Activated CD4-positive, CD25-positive, alpha-beta regulatory T cell treated with anti-CD3 and anti-CD28 coated beads, Interleukin-2, amount 50 U/mL, for 24 hours (primary cell): ENCODE data around the gene SIX6.

ENCODE experiments used
- ATAC-seq, 2 donors: fragments of 150-1000 bp; cut with Tn5 transposase; one replicate each; pipeline ENCODE4 v1.10.0; 2021; ENCODE audit warnings: mild to moderate bottlenecking in 1 of 2, moderate library complexity in 1 of 2

Gene SIX6

DNA sequence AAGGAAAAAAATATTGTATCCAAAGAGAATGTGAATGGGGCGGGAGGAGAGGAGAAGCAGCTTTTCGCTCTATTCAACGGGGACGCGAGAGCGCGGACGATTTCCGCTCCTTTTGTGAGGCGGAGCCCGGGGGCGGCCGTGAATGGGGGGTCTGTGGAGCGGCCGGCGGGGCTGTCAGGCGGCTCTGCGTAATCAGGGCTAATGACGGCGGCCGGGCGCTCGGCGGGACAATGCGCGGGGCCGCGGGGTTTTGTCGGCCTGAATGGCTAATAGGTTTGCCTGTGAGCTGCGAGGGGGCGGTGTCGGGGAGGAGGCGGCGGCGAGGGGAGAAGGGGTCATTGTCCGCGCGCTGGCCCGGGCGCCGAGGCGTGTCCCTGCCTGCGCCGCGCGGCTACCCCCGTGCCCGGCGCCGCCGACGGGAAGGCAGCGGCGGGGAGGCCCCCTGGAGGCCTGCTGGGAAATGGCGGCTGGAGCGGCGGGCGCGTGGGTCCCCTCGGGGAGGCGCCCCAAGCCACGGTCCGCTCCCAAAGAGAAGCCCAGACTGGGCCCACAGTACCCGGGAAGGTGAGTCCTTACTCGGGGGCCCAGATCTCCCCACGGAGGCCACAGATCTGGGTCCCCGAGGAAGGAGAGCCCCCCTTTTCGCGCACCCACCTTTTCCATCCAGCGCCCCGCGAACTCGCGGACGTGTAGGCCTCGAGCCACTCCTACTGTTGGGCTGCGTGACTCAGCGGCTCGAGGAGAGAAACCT, 6.0 kb downstream of the SIX6 start:
- no peak for ATAC-seq

DNA sequence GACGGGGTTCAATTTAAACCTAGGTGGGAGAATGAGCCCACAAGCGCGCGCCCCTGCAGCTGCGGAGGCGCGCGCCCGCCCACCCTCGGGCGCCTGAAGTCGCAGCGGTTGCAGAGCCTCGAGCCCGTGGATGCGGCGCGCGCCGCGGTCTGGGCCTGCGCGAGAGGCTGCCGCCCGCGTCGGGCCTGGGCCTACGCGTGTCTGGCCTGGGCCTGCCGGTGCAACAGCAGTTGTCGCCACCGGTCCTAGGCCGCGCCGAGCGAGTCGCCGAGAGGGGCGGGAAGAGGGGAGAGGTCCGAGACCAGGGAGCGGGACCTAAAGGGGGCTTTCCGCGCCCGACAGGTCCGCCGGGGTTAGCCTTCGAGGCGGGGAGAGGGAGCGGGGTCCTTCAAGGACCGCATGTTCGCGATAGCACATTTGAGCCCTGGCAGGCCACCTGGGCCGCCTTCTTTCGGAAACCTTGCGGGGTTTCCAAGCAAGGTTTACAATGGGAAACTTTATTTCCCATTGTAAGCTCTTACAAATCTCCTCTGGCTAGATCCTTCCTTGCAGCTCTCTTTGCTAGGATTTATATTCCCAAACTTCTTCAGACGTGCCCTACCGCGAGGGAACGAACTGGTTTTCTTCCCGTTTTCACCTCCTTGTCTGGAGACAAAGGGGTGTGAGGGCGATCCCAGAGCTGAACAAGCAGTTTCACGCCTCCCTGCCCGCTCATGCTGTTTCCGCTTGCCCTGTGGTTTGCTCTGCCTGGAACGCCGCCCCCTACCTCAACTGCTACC, 6.8 kb downstream of the SIX6 start:
- no peak for ATAC-seq

DNA sequence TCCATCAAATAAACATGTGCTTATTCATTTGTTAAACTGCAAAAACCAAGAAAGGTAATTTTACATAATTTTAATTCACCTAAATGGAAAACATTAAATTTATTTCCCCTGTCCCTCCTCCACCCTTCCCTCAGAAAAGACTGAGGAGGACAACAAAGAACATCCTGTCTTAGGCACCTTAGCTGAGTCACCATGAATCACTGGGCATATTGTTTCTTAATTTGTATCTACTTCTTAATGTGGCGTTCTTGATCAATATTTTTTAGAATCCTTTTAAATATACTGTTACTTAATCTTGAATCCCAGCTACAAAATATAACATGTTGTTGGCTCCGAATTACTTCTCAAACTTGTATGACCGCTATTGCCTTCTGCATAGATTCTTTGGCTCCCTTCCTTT, 23.5 kb downstream of the SIX6 start:
- no peak for ATAC-seq

DNA sequence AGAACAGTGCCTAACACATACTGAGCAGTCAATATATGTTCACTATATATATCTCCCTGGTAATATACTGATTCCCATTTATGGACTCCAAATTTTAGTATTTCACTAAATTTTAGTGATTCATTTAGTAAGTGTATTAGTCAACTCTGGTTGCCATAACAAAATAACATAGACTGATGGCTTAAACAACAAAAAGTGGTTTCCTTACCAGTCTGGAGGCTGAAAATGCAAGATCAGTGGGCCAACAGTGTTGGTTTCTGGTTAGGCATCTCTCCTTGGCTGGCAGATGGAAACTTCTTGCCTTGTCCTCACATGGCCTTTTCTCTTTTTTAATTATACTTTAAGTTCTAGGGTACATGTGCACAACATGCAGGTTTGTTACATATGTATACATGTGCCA, 28.7 kb downstream of the SIX6 start:
- no peak for ATAC-seq

DNA sequence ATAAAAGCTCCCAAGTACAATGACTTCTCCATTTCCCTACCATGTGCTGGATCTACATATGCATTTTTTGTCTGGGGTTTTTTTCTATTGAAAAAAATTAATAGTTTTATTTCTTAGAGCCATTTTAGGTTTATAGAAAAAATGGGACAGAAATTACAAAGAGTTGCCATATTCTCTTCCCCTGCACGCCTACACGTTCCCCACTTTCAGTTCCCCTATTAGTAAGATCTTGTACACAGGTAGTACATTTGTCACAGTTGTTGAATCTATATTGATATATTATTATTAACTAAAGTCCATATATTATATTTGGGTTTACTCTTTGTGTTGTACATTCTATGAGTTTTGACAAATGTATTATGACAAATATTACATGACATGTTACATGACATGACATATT, 35.7 kb downstream of the SIX6 start:
- no peak for ATAC-seq

DNA sequence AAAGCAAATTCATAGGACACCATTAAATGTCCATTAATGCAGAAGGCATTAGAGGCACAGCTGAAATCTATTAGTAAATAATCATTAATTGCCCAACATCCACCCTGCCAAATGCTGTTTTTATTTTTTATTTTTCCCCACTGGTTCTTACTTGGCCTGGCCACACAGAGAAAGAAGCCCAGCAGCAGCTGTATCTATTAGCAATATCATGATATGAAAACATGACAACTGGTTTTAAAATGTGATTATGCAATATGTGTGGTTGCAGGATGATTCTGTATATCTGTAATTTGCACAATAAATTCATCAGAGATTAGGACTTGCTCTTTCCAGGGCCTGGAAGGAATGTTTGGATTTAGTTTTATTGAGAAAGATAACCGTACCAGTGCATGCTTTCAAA, 44.9 kb downstream of the SIX6 start:
- ATAC-seq: no peak

DNA sequence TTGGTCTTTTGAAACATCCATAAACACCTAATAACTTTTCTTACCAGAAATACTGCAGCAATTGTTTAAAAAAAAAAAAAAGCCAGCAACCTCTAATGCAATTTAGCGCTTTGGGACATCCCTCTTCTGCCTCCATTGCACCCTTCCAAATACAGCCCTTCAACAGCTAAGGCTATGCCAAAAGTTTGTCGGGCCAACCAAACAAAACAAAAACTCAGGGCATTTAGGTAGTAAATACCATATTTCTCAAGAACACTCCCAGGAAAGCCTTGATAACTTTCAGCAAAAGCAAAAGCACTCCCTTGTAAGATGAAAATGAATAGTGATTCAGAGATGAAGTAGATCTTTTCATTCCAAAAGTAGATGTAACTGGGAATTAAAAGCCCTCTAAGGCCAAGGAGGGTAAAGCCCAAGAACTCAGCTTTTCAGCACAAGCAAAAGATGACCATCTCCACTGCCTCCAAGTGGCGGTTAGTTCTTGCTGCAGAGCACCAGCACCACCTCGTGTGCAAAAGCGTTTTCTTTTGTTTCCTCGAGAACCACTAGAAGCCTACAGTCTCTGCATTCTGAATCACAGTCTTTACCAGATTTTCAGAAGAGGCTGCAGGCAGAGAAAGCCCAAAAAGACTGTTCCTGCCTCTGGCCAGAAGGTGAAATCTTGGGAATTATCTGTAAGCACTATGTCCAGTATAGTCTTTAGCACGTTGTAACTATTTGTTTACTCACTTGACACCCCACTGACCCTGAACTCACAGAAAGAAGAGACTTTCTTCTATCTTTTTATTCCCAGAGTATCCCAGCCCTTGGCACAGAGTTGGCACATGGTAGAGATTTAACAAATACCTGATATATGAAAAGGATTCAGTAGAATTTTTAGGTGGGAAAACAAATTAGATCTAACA, 53.1 kb downstream of the SIX6 start:
- ATAC-seq: no peak
